Neural progenitor cell (in vitro differentiated cells): Measurements from ENCODE around the gene KCNK17.

Experiments used
- CTCF ChIP-seq: fragments of 200-600 bp; sonication (generic); IDR thresholded peaks from 2 replicates; pipeline ENCODE4 v1.5.1; 2017; ENCODE audit warnings: antibody characterized with exemption, mild to moderate bottlenecking
- EZH2 ChIP-seq: fragments of 200-600 bp; sonication (generic); IDR thresholded peaks from 2 replicates; pipeline ENCODE4 v1.6.1; 2017; ENCODE audit warnings: antibody characterized with exemption, mild to moderate bottlenecking, moderate library complexity

GRCh38 chr6:39313526-39314272, 520 bp downstream of the KCNK17 start:
- TF ChIP-seq CTCF (peak; percentile 32), EZH2 (peak; percentile 91)
